GM23248 (cell line): ENCODE results near the gene MAN1B1. TPM values are rescaled to one million over a fixed set of nuclear protein-coding genes. Genes with fewer than 3 reads are reported as not detected.

Experiments
- DNase-seq: peaks from one replicate; pipeline ENCODE4 v3.0.0-alpha.2; 2015
- H2AFZ ChIP-seq: fragments of 200-600 bp; sonication (generic); 2 replicates; pipeline ENCODE4 v1.6.1; 2016; ENCODE audit warnings: antibody characterized with exemption
- H3F3A ChIP-seq: fragments of 200-600 bp; sonication (generic); 2 replicates; pipeline ENCODE4 v1.6.1; 2016; ENCODE audit warnings: mild to moderate bottlenecking, antibody characterized with exemption, mixed run types; ENCODE audit not compliant: insufficient read depth
- H3K27ac ChIP-seq: fragments of 200-600 bp; sonication (generic); 2 replicates; pipeline ENCODE4 v1.5.1; 2016; ENCODE audit warnings: mild to moderate bottlenecking
- H3K27me3 ChIP-seq: fragments of 200-600 bp; sonication (generic); replicated peaks from 2 replicates; pipeline ENCODE4 v1.6.1; 2016; ENCODE audit warnings: mild to moderate bottlenecking; ENCODE audit not compliant: insufficient read depth
- H3K36me3 ChIP-seq: fragments of 200-600 bp; sonication (generic); 2 replicates; pipeline ENCODE4 v1.6.1; 2016; ENCODE audit warnings: low read depth, mild to moderate bottlenecking
- H3K4me1 ChIP-seq: fragments of 200-600 bp; sonication (generic); 2 replicates; pipeline ENCODE4 v1.6.1; 2016; ENCODE audit warnings: mild to moderate bottlenecking; ENCODE audit not compliant: insufficient read depth
- H3K4me2 ChIP-seq: fragments of 200-600 bp; sonication (generic); one replicate; pipeline ENCODE4 v1.6.1; 2016; ENCODE audit warnings: mild to moderate bottlenecking; ENCODE audit not compliant: unreplicated experiment
- H3K4me3 ChIP-seq: fragments of 200-600 bp; sonication (generic); 2 replicates; pipeline ENCODE4 v1.5.1; 2016; ENCODE audit warnings: mild to moderate bottlenecking
- H3K79me2 ChIP-seq: fragments of 200-600 bp; sonication (generic); 2 replicates; pipeline ENCODE4 v1.6.1; 2016; ENCODE audit warnings: mild to moderate bottlenecking; ENCODE audit not compliant: insufficient read depth
- H3K9ac ChIP-seq: fragments of 200-600 bp; sonication (generic); 2 replicates; pipeline ENCODE4 v1.6.1; 2016; ENCODE audit warnings: mild to moderate bottlenecking
- H3K9me2 ChIP-seq: fragments of 200-600 bp; sonication (generic); 2 replicates; pipeline ENCODE4 v1.6.1; 2016; ENCODE audit warnings: mixed run types, mild to moderate bottlenecking, moderate library complexity; ENCODE audit not compliant: insufficient read depth
- H3K9me3 ChIP-seq: fragments of 200-600 bp; sonication (generic); one replicate; pipeline ENCODE4 v1.6.1; 2017; ENCODE audit warnings: low read depth
- H4K20me1 ChIP-seq: fragments of 200-600 bp; sonication (generic); 2 replicates; pipeline ENCODE4 v1.6.0; 2016; ENCODE audit not compliant: insufficient read depth
- EZH2 ChIP-seq: fragments of 200-600 bp; sonication (generic); IDR thresholded peaks from 2 replicates; pipeline ENCODE4 v1.6.1; 2018; ENCODE audit warnings: antibody characterized with exemption, mild to moderate bottlenecking; ENCODE audit not compliant: insufficient read depth, poor library complexity, severe bottlenecking
- EZH2phosphoT487 ChIP-seq: fragments of 200-600 bp; sonication (generic); IDR thresholded peaks from 2 replicates; pipeline ENCODE4 v1.6.1; 2018; ENCODE audit warnings: antibody characterized with exemption, moderate library complexity, mild to moderate bottlenecking, low read depth; ENCODE audit not compliant: insufficient read depth
- whole genome bisulfite sequencing, 2 experiments: methylation state at CpG; one replicate each; pipeline ENCODE4 v1.1.6; 2015 to 2017; ENCODE audit warnings: low lambda C conversion rate in 2 of 2, low coverage in 1 of 2; ENCODE audit errors: missing lambda C conversion rate in 2 of 2; 5-methylcytosine and 5-hydroxymethylcytosine counted together
- in situ Hi-C: fragments of 300-500 bp; cut with MboI; formaldehyde crosslinking; loops from 2 replicates; pipeline ENCODE4 v1.15.0; 2020
- polyA plus RNA-seq: library from polyadenylated mRNA; unstranded; fragments of >200 nt; fragmentation: Nextera tagmentation; extraction: Ambion mirVana; gene quantifications from 2 replicates; pipeline ENCODE4 v1.2.1, GENCODE V29; 2016
- total RNA-seq: library from RNA; depleted of rRNA; stranded (reverse); fragments of >200 nt; shearing (Covaris generic); gene quantifications from 2 replicates; pipeline ENCODE4 v1.2.3, GENCODE V29; 2014

The MAN1B1 gene
- total and polyA plus RNA-seq, 2 experiments from 2014 or later = 101 to 136 TPM

GRCh38 chr9:137114613-137115393 lies 28.0 kb downstream of the MAN1B1 start, which contains the start of gene DPP7:
Gene DPP7, minus strand, starts transcription at chr9:137114733. Its CDS starts 20 bp downstream, at chr9:137114713.
- Histone ChIP-seq H3K9ac (peak within 1 kb of the TSS; percentile 78), H3K27ac (no peak within 1 kb of the TSS), H3K9me3 (no peaks in the 10 kb centered on the region), H3K36me3 (no peaks in the 10 kb centered on the region), H4K20me1 (no peaks in the 10 kb centered on the region), H3K9me2 (no peaks in the 10 kb centered on the region), H3K4me3 (peak within 1 kb of the TSS; percentile 78), H3F3A (no peaks in the 10 kb centered on the region), H3K79me2 (no peaks in the 10 kb centered on the region), H3K4me1 (no peaks in the 10 kb centered on the region), H2AFZ (peak within 1 kb of the TSS; percentile 78), H3K4me2 (peak within 1 kb of the TSS; percentile 73), H3K27me3 (no peaks in the 10 kb centered on the region)
- TF ChIP-seq EZH2 = no peak
- TF ChIP-seq EZH2phosphoT487 = no peak
- in situ Hi-C loops = loop anchor here (25.0 kb wide), 1 partner anchor 297 kb away; the partner anchor contains the start of genes EXD3 and NOXA1
- peak; percentile 83 for DNase-seq
- 10 to 18% methylated on average over 20 to 50 of the region's 70 CpGs for WGBS, 2 experiments

GRCh38 chr9:137115394-137116026 lies 28.7 kb downstream of the MAN1B1 start:
- Histone ChIP-seq H3K36me3 (no peaks in the 10 kb centered on the region), H3K9me3 (no peaks in the 10 kb centered on the region), H2AFZ (no peak overlapping the region), H3K4me3 (no peak overlapping the region), H3K4me2 (no peak overlapping the region), H3K9ac (no peak overlapping the region), H3K9me2 (no peaks in the 10 kb centered on the region), H3F3A (no peaks in the 10 kb centered on the region), H3K27ac (no peak overlapping the region), H3K79me2 (no peaks in the 10 kb centered on the region), H4K20me1 (no peaks in the 10 kb centered on the region), H3K27me3 (no peaks in the 10 kb centered on the region), H3K4me1 (no peaks in the 10 kb centered on the region)
- TF ChIP-seq EZH2 = no peak
- TF ChIP-seq EZH2phosphoT487 = no peak
- in situ Hi-C loops = loop anchor here (25.0 kb wide), 1 partner anchor 297 kb away; the partner anchor contains the start of genes EXD3 and NOXA1
- 67 to 74% methylated on average over 18 to 19 of the region's 21 CpGs for WGBS, 2 experiments
- DNase-seq = no peak

- Histone ChIP-seq H3K27me3 (no peaks in the 10 kb centered on the region), H2AFZ (no peak overlapping the region), H3K9me2 (no peaks in the 10 kb centered on the region), H3K27ac (no peak overlapping the region), H4K20me1 (no peaks in the 10 kb centered on the region), H3K9me3 (no peaks in the 10 kb centered on the region), H3K4me1 (no peaks in the 10 kb centered on the region), H3K4me3 (no peak overlapping the region), H3K4me2 (no peak overlapping the region), H3K36me3 (no peaks in the 10 kb centered on the region), H3F3A (no peaks in the 10 kb centered on the region), H3K79me2 (no peaks in the 10 kb centered on the region), H3K9ac (no peak overlapping the region)
- DNase-seq = no peak
- 47 to 82% methylated on average over 4 to 6 of the region's 6 CpGs for whole genome bisulfite sequencing, 2 experiments
- in situ Hi-C loops = loop anchor here (25.0 kb wide), 1 partner anchor 296 kb away; the partner anchor contains the start of genes EXD3 and NOXA1
- no peak for TF ChIP-seq EZH2phosphoT487
- no peak for TF ChIP-seq EZH2
Measured at GRCh38 chr9:137116027-137116507, 29.3 kb downstream of the MAN1B1 start.

GRCh38 chr9:137116728-137117127 lies 29.9 kb downstream of the MAN1B1 start:
- in situ Hi-C loops = loop anchor here (25.0 kb wide), 1 partner anchor 296 kb away; the partner anchor contains the start of genes EXD3 and NOXA1
- no peaks in the 10 kb centered on the region for H3K4me1 ChIP-seq
- H3K79me2 ChIP-seq = no peaks in the 10 kb centered on the region
- H3K9me2 ChIP-seq = no peaks in the 10 kb centered on the region
- H3K27me3 ChIP-seq = no peaks in the 10 kb centered on the region
- no peaks in the 10 kb centered on the region for H4K20me1 ChIP-seq
- no peaks in the 10 kb centered on the region for H3F3A ChIP-seq
- no peaks in the 10 kb centered on the region for H3K9me3 ChIP-seq
- H3K36me3 ChIP-seq = no peaks in the 10 kb centered on the region
- DNase-seq = no peak
- WGBS, 2 experiments = 60 to 65% methylated on average over 17 of the region's 17 CpGs
- no peak overlapping the region for H3K27ac ChIP-seq
- H3K4me3 ChIP-seq = no peak overlapping the region
- TF ChIP-seq EZH2 = no peak
- TF ChIP-seq EZH2phosphoT487 = no peak
- no peak overlapping the region for H3K9ac ChIP-seq
- H2AFZ ChIP-seq = no peak overlapping the region
- H3K4me2 ChIP-seq = no peak overlapping the region
